C4-2B (cell line): ENCODE data around the gene NPAS3.

Experiments used
- ZFX ChIP-seq: fragments of 450-650 bp; IDR thresholded peaks from 2 replicates; pipeline ENCODE4 v1.6.1; 2017
- TF ChIP-seq, protein P1 (sequence below): fragments of 450-650 bp; conservative IDR thresholded peaks from 2 replicates; pipeline ENCODE4 v1.5.1; 2017; ENCODE audit warnings: mild to moderate bottlenecking

DNA sequence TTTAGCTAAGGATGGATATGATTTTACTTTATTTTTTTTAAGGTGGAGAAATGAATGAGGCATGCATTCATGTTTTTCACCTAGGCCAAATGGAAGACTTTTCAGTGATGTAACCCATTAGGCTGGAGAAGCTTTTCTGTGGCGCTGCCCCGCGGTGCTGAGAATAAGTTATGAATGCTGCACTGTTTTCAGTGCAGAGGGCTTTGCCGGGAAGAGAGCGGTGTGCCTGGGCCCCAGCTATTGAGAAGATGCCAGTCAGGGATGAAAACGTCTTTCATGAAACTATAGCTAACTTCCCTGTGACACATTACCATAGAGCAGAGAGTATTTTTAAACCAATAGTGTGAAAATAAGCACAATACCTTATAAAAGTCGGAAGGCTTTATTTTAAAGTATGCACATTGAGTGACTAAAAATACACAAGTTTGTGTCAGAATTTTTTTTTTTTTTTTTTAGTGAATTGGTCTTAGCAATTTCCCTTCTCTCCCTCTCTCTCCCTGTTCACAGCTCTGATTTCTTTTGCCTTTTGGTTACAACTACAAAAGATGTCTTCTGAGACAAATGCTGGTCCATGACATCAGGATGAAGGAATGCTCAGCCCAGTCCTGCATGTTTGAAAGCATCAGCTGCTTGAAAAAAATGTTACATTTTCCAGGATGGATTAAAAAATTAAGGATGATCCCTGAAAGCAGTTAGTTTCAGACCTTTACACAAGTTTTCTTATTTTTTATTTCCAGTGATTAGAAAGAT, 48.3 kb downstream of the NPAS3 start:
- TF ChIP-seq, protein P1, sequence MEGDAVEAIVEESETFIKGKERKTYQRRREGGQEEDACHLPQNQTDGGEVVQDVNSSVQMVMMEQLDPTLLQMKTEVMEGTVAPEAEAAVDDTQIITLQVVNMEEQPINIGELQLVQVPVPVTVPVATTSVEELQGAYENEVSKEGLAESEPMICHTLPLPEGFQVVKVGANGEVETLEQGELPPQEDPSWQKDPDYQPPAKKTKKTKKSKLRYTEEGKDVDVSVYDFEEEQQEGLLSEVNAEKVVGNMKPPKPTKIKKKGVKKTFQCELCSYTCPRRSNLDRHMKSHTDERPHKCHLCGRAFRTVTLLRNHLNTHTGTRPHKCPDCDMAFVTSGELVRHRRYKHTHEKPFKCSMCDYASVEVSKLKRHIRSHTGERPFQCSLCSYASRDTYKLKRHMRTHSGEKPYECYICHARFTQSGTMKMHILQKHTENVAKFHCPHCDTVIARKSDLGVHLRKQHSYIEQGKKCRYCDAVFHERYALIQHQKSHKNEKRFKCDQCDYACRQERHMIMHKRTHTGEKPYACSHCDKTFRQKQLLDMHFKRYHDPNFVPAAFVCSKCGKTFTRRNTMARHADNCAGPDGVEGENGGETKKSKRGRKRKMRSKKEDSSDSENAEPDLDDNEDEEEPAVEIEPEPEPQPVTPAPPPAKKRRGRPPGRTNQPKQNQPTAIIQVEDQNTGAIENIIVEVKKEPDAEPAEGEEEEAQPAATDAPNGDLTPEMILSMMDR: no peak
- TF ChIP-seq ZFX: no peak
